HepG2 (cell line): ENCODE measurements around the gene GOLGA6D.
"Not testable (repeated sequence)": the region's sequence is repeated elsewhere in the genome, so short reads cannot be mapped to it uniquely, and the experiment has no call there.

Experiments used
- MIXL1 ChIP-seq: IDR thresholded peaks from 2 replicates; pipeline ENCODE4 v1.6.1; 2016
- NFE2L1 ChIP-seq: sonication (generic); formaldehyde crosslinking; IDR thresholded peaks from 2 replicates; pipeline ENCODE4 v1.4.0; 2020; ENCODE audit warnings: missing genetic modification reagents, mild to moderate bottlenecking, borderline replicate concordance
- SRY ChIP-seq: sonication (generic); formaldehyde crosslinking; IDR thresholded peaks from 2 replicates; pipeline ENCODE4 v1.8.0; 2022; ENCODE audit warnings: mild to moderate bottlenecking, missing genetic modification reagents

DNA sequence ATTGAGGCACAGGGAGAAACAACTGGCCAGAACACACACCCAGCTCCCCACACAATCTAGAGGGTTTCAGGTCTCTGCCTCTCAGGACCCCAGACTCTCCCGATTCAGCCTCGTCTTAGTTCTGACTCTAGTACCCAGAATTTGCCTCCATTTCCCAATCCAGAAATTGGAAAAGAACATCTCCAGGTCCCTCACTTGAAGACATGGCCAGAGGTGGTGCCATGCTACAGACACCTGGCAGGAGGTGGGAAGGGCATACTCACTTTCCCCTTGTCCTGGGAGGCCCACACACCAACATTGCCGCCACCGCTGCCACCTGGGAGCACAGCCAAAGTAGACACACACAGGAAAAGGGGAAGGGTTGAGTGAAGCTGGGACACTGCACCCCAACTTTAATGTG is 20.1 kb downstream of the GOLGA6D start:
- TF ChIP-seq MIXL1, NFE2L1, SRY (CRISPR knock-in tag): not testable (repeated sequence)
